RWPE2 (cell line): ENCODE results near the gene LRRC15.

ENCODE experiments used
- ATAC-seq: fragments of 200-7000 bp; cut with Tn5 transposase; 3 replicates; pipeline ENCODE4 v1.9.1; 2021; ENCODE audit warnings: low read depth
- DNase-seq: peaks from one replicate; pipeline ENCODE4 v3.0.0-alpha.2; 2020; ENCODE audit warnings: low spot score
- H3K27ac ChIP-seq: fragments of 450-650 bp; 2 replicates; pipeline ENCODE4 v1.5.1; 2017; ENCODE audit warnings: mild to moderate bottlenecking; ENCODE audit not compliant: poor library complexity, severe bottlenecking
- H3K27me3 ChIP-seq: fragments of 250-450 bp; sonication (Bioruptor Pico); 2 replicates; pipeline ENCODE4 v1.5.1; 2021; ENCODE audit warnings: mild to moderate bottlenecking, moderate library complexity; ENCODE audit not compliant: insufficient read depth, poor library complexity, severe bottlenecking
- H3K36me3 ChIP-seq: fragments of 250-450 bp; sonication (Bioruptor Pico); 2 replicates; pipeline ENCODE4 v1.5.1; 2020; ENCODE audit warnings: low read depth, mild to moderate bottlenecking, moderate library complexity
- H3K4me1 ChIP-seq: fragments of 250-450 bp; sonication (Bioruptor Pico); 2 replicates; pipeline ENCODE4 v1.5.1; 2021; ENCODE audit warnings: mild to moderate bottlenecking, moderate library complexity; ENCODE audit not compliant: insufficient read depth, poor library complexity, severe bottlenecking
- H3K4me3 ChIP-seq: fragments of 250-450 bp; sonication (Bioruptor Pico); 2 replicates; pipeline ENCODE4 v1.5.1; 2021; ENCODE audit warnings: mild to moderate bottlenecking, moderate library complexity; ENCODE audit not compliant: severe bottlenecking
- H3K9me3 ChIP-seq: fragments of 250-450 bp; sonication (Bioruptor Pico); 2 replicates; pipeline ENCODE4 v1.5.1; 2021; ENCODE audit warnings: mild to moderate bottlenecking, moderate library complexity; ENCODE audit not compliant: severe bottlenecking
- TF ChIP-seq, protein P1 (sequence below): fragments of 450-650 bp; IDR thresholded peaks from one replicate; pipeline ENCODE4 v1.5.1; 2017; ENCODE audit warnings: mild to moderate bottlenecking, moderate library complexity; ENCODE audit not compliant: poor library complexity, severe bottlenecking

The LRRC15 gene

GRCh38 chr3:194352667-194353246 lies 16.8 kb downstream of the LRRC15 start:
- no peak overlapping the region for H3K27ac ChIP-seq
- DNase-seq: no peak
- H3K36me3 ChIP-seq: no peaks in the 10 kb centered on the region
- ATAC-seq: no peak
- no peaks in the 10 kb centered on the region for H3K9me3 ChIP-seq
- no peak overlapping the region for H3K4me3 ChIP-seq
- H3K4me1 ChIP-seq: no peaks in the 10 kb centered on the region
- no peaks in the 10 kb centered on the region for H3K27me3 ChIP-seq
- TF ChIP-seq, protein P1, sequence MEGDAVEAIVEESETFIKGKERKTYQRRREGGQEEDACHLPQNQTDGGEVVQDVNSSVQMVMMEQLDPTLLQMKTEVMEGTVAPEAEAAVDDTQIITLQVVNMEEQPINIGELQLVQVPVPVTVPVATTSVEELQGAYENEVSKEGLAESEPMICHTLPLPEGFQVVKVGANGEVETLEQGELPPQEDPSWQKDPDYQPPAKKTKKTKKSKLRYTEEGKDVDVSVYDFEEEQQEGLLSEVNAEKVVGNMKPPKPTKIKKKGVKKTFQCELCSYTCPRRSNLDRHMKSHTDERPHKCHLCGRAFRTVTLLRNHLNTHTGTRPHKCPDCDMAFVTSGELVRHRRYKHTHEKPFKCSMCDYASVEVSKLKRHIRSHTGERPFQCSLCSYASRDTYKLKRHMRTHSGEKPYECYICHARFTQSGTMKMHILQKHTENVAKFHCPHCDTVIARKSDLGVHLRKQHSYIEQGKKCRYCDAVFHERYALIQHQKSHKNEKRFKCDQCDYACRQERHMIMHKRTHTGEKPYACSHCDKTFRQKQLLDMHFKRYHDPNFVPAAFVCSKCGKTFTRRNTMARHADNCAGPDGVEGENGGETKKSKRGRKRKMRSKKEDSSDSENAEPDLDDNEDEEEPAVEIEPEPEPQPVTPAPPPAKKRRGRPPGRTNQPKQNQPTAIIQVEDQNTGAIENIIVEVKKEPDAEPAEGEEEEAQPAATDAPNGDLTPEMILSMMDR: no peak

- H3K9me3 ChIP-seq: no peaks in the 10 kb centered on the region
- TF ChIP-seq, protein P1: no peak
- no peak overlapping the region for H3K27ac ChIP-seq
- H3K4me3 ChIP-seq: no peak overlapping the region
- ATAC-seq: no peak
- no peaks in the 10 kb centered on the region for H3K27me3 ChIP-seq
- no peaks in the 10 kb centered on the region for H3K36me3 ChIP-seq
- peak; percentile 33 for DNase-seq
- no peaks in the 10 kb centered on the region for H3K4me1 ChIP-seq
Observed at GRCh38 chr3:194351952-194352536, 17.5 kb downstream of the LRRC15 start.

- H3K4me3 ChIP-seq: no peak within 1 kb of the TSS
- no peaks in the 10 kb centered on the region for H3K9me3 ChIP-seq
- TF ChIP-seq, protein P1: no peak
- peak; percentile 39 for DNase-seq
- H3K36me3 ChIP-seq: no peaks in the 10 kb centered on the region
- no peaks in the 10 kb centered on the region for H3K27me3 ChIP-seq
- no peak within 1 kb of the TSS for H3K27ac ChIP-seq
- no peak for ATAC-seq
- no peaks in the 10 kb centered on the region for H3K4me1 ChIP-seq
Observed at GRCh38 chr3:194351080-194351672, 18.4 kb downstream of the LRRC15 start, which contains the start of gene CPN2. CPN2 (minus strand) TSS chr3:194351328; CDS start chr3:194342702, 8,626 bp downstream.

DNA sequence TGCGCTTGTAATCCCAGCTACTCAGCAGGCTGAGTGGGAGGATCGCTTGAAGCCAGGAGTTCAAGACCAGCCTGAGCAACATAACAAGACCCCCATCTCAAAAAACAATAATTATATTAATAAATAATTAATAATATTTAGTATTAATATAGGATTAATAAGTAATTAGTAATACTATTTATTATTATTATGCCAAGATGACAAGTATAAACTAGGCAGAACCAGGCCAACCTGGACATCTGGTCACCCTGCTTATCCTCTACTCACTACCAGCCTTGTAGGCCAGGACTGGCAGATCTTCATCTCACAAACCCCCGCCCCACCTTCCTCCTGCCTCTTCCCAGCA lies 18.8 kb downstream of the LRRC15 start:
- no peak overlapping the region for H3K27ac ChIP-seq
- no peaks in the 10 kb centered on the region for H3K36me3 ChIP-seq
- H3K27me3 ChIP-seq: no peaks in the 10 kb centered on the region
- H3K4me1 ChIP-seq: no peaks in the 10 kb centered on the region
- H3K4me3 ChIP-seq: no peak overlapping the region
- no peak for DNase-seq
- no peaks in the 10 kb centered on the region for H3K9me3 ChIP-seq
- TF ChIP-seq, protein P1: no peak
- ATAC-seq: no peak

GRCh38 chr3:194348354-194348753 lies 21.2 kb downstream of the LRRC15 start:
- Histone ChIP-seq H3K4me1 (no peaks in the 10 kb centered on the region), H3K27me3 (no peaks in the 10 kb centered on the region), H3K27ac (no peak overlapping the region), H3K36me3 (no peaks in the 10 kb centered on the region), H3K9me3 (no peaks in the 10 kb centered on the region), H3K4me3 (no peak overlapping the region)
- DNase-seq: no peak
- no peak for ATAC-seq
- TF ChIP-seq, protein P1: no peak
